Measurements from ENCODE around the gene RECQL.
"Not testable (repeated sequence)": the region's sequence is repeated elsewhere in the genome, so short reads cannot be mapped to it uniquely, and the experiment has no call there.

RECQL gene

DNA sequence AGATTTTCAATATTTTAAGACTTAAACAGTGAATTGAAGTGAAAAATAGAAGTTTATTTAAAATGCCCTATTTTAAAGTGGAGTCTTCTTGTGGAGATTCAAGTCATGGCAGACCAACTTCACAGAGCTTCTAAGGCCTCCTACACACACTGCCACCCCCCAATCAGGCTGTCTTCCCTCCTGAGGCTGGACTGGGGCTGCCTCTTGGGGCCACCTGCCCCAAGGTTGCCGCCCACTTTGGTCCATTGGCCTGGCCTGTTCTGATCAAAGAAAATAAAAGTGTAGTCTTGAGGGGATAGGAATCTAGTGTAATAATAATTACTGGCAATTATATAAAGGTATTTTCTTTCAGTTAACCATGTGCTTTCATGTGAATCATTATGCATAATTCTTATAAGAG, 1.4 kb upstream of the RECQL start:
- no peak for DNase-seq (ENCODE audit: low read depth)

DNA sequence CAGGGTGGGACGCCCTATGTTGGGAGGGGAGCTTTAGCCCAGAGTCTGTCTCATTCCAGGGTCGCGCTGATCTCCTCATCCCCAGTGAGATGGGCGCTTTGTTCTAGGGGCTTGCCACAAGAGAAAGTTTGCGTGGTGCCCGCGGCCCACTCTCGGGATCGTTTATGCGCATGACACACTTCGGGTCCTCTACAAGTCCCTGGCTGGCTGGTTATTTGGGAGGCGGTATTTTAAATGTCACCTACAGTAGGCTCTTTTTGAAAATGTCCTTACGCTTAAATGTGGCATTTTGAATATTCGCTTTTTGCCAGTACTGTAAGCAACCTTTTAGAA, 695 bp upstream of the RECQL start:
- DNase-seq (ENCODE audit: low read depth) = peak; percentile 24

DNA sequence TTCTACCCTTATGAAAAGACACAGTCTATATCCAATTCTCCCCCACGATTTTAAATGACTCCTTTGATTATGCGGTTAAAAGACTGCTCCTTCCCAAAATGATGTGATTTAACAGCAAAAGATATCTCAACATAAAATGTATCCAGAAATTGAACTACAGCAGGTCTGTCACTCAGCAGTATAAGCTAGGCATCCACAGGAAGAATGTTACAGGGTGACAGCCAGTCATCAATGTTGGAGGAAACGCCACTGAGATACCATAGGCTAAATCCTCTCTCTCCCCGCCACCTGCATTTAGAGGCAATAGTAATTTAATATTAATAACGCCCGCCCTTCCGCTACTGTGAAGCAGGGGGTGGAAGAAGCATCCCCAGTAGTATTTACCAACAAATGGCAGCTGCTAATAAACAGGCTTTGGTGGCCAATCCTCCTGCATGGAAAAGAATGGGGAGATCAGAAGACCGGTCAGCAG, 613 bp downstream of the RECQL start:
- DNase-seq (ENCODE audit: low read depth) = no peak

DNA sequence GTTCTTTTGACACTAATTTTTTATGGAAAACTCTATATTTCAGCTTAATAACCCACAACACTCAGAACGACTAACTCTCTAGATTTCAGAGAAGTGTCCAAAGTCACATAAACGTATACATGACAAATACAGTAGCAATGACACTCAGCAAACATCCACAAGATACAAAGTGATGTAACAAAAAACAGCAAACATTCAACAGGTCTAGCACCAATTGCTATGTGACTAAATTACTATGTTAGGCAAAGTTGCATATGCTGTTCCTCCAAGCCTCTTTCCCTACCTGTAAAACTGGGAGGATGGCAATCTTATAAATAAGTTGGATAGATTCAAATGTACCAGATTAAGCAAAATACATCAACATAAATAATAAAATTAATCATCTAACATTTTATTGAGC, 1.7 kb downstream of the RECQL start:
- no peak for DNase-seq (ENCODE audit: low read depth)

DNA sequence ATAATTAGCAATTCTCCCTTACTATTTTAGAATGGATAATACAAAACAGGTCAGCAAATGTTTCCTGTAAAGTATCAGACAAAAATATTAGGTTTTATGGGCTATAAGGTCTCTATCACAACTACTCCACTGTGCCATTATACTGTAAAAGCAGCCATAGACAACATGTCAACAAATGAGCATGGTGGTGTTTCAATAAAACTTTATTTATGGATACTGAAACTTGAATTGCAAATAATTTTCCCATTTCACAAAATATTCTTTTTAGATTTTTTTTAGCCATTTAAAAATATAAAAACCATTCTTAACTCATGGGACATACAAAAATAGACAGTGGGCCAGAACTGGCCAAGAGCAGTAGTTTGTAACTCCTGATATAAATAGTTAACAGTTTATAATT, 15.4 kb downstream of the RECQL start:
- DNase-seq (ENCODE audit: low read depth) = no peak

DNA sequence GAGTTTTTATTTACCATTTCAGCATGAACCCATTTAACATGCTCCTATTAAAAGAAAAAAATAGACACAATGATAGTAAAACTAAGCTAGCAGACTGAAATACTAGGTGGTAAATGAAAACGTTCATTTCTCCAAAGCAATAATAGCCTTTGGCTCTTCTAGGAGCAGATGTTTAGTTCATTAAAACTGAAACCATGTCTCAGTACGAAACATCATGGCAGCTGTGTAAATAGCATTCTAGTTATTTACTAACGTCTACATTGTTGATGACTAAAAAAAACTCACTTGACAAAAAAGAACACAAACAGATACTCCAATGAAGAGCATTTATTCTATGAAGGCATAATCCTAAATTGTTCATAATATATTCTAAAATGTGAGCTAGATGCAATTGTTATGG, 17.9 kb downstream of the RECQL start:
- no peak for DNase-seq (ENCODE audit: low read depth)

DNA sequence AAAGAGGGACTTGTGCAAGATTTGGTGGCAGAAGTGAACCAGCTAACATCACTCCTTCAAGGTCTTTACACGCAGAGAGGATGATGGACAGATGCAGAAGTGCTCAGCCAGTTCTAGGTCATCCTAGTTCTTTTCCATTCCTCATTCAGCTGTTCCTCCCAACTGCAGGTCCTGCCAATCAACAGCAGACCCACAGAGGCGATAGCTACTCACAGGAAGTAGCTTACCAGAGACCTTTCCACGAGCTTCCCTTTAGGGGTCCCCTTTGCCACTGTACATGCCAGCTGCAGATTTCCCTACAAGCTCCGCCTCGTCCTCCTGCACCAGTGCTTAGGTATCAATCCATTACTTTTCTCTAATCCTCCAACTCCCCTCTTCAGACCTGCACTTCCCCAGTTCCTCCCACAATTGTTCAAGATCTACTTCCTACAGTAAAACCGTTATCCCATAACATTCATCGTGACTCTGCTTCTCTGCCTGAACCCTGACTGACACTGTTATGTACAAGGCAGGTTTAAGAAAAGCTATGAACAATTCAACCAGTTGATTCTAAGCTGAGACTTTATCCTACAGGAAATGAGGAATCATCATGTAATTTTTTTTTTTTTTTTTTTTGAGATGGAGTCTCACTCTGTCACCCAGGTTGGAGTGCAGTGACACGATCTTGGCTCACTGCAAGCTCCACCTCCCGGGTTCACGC, 22.5 kb downstream of the RECQL start:
- no peak for DNase-seq (ENCODE audit: low read depth)

DNA sequence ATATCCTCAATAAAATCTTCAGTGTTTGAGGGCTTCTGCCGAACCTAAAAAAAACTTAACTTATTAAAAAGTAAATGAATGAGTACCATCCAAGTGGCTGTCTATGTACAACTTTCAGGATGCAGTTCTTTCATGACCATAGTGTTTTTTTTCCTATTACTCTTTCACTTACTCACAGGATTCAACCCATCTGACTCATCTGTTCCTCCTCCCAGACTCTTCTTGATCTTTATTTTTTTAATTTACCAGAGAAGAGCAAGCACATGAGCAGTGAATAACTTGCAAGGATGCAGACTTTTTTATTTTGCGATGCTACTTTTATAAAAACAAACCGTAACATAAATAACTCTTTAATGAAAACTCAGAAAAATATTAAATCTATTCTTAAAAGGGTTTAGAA, 24.5 kb downstream of the RECQL start:
- no peak for DNase-seq (ENCODE audit: low read depth)

DNA sequence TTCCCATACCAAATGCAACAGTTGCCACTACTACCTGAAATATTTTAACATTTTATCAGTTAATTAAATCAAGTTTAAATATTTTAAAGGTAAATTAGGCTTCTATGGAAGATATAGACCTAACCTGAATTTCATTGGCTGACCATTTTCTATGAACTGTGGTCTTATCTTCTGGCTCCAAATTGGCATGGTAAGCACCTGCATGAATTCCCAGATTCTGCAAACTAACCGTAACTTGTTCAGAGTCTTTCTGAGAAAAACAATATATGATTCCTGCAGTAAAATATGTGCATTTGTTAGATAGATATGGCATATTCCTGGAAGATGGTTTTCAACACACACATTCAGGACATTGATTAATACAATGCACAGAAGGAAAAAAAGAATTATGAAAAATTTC, 25.9 kb downstream of the RECQL start:
- DNase-seq (ENCODE audit: low read depth) = no peak

DNA sequence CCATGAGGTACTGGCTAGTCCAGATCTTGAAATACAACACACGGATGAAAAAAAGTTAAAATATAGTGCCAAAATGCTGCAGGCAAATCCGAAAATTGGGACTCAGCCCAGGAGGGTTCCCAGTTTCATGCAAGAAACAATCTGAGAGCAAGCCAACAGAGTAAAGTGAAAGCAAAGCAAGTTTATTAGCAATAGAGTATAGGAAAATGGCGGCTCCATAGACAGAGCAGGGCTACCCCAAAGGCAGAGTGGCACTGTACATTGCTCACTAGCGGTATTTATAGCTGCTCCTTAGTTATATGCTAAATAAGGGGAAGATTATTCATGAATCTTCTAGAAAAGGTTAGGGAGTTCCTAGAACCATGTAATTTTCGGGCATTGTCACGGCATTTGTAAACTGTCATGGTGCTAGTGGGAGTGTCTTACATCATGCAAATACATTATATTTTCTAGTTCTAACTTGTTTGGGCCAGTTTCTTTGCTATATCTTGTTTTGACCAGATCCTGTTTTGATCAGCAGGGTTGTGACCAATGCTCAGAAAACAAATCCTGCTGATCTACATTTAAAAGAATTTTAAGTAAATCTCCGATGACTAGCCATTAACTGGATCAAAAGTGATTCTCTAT, 29.1 kb downstream of the RECQL start:
- DNase-seq (ENCODE audit: low read depth) = no peak

DNA sequence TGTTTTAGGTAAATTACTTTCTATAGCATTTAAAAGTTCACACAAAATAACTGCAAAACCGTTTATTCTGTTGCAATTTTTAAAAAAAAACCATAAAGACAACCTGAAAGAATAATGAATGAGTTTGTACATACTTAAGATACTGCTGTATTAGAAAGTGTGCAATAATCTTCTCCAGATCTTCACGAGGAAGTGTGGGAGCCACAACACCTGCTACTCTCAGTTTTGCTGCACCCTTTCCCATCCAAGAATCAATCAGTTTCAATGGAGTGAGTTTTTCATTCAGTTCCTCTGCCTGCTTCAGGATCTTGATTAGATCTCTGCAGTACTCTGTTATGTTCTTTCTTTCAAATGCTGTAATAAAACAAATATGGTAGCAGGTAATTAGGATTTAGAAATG, 30.1 kb downstream of the RECQL start:
- no peak for DNase-seq (ENCODE audit: low read depth)

DNA sequence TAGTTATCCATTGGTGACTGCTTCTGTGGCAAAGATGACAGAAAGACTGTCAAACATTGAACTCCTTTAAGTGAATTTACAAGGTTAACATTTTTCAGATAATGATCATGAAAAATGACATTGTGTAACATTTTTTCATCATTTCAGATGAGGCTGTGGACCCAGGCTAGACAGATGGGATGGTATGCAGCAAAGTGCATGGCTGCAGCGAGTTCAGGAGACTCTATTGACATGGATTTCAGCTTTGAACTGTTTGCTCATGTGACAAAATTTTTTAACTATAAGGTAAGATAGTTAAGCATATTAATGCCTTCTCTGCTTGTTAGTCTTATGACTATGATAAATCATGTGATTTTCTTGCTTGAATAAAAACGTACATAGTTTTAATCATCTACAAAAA, 34.1 kb downstream of the RECQL start:
- DNase-seq (ENCODE audit: low read depth) = not testable (repeated sequence)

DNA sequence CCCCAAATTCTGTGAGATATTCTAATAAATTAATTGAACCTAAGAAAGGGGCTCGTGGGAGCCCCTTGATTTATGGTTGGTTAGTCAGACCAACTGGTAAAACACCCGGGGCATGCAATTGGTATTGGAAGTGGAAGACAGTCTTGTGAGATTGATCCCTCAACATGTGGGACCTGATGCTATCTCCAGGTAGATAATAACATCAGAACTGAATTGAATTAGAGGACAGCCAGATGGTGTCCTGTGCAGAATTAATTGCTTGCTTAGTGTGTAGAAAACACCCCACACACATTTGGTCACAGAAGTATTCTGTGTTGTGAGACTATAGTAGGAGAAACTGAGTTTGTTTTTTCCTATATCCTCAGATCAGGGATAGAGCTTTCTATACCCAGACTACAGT, 42.0 kb downstream of the RECQL start:
- DNase-seq (ENCODE audit: low read depth) = no peak

DNA sequence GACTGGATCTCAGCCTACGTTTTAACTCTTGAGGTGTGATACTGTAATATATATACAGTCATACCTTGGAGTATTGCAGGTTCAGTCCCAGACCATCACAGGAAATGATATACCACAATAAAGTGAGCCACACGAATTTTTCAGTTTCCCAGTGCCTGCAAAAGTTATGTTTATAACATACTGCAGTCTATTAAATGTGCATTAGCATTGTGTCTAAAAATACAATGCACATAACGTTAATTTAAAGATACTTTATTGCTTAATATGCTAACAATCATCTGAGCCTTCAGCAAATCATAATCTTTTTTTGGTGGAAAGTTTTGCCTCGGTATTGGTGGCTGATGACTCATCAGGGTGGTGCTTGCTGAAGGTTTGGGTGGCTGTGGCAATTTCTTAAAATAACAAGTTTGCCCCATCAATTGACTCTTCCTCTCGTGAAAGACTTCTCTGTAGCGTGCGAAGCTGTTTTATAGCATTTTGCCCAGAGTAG, 45.1 kb downstream of the RECQL start:
- peak; percentile 11 for DNase-seq (ENCODE audit: low read depth)

DNA sequence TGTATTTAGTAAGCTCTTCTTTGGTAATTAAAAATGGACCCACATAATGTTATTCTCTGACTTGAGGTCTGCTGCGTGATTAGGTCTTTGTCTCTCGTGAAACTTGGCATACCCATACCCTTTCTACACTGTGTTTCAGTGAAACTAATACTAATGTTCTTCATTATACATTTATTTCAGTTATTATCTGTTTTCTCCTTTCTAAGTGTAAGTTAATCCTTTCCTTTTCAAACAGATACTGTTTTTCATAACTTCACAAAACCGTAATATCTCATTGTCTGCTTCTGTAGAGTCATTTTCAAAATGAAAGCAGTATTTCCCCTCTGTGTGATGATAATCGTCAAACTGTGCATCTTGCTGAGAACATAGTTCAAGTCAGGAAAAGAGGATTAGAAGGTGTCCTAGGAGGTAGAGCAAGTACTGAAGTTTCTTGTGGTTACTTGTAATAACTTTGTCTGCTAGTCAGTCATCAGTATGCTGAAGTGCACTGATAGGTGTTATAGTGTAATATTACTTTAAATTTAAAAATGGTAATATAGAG, 48.1 kb downstream of the RECQL start:
- DNase-seq (ENCODE audit: low read depth) = no peak

DNA sequence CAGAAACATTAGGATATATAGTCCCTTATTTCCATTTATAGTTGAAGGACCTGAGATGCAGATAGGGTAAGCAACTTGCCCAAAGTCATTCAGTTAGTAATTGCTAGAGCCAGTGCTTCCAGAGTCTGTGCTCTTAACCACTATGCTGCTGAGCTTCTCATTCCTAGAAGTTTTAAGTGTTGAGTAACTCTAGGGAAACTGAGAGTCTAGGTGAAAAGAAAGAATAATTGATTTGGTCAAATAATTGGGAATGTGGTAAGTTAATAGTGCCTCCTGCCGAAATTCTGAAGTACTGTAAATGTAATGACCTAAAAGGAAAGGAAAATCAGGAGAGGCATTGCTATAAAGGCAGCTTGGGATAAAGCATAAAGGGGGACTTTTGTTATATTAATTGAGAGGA, 49.9 kb downstream of the RECQL start:
- no peak for DNase-seq (ENCODE audit: low read depth)

DNA sequence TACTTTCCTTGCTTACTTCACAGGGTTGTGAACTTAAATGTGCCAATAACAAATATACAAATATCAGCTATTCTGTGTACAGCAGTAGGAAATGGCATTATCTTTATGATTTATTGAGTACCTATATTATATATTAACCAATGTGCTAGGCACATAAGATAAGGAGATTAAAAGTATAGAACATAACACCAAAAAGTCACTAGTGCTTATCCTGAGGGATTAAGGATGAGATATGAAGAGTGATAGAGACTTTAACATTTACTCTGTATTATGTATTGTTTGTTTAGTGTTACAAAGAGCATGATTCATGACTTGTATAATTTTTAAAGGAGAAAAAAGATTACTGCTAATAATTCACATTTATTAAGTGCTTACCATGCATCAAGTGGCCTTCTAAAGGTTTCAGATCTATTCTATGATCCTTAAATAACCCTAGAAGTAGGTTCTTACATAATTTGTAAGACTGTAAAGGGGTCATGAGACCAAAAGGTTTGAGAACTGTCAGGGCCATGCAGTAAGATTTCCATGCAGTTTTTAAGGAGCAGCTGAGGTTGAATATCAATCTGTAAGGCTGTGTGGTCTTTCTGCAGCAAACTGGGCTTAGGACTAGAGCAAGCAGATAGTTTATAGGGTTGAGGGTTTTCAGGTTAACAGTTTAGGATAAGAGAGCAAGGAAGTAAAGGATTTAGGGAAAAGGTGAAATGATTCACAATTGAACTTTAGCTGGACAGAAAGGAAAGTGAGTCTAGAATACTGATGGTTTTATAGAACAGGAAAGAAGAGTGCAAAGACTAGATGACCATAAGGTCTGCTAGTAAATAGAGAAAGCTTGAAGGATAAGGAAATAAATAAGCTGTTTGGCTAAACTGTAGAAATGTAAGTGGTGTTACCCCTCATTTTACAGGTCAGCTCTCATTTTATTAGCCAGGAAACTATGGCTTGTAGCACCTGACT, 57.0 kb downstream of the RECQL start:
- DNase-seq (ENCODE audit: low read depth) = no peak

DNA sequence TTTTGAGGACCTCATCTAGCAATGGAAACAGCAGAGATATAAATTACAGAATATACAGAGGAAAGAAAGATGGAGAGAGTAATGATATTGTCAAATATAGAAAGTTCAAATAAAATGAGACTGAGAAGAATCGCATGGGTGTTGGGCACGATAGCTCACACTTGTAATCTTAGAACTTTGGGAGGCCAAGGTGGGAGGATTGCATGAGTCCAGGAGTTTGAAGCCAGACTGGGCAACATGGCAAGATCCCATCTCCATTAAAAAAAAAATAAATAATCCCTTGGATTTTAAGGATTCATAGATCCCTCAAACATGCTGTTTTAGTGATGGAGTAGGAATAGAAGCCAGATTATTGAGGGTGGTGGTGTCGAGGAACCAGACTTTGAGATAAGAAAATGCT, 62.1 kb downstream of the RECQL start:
- no peak for DNase-seq (ENCODE audit: low read depth)

DNA sequence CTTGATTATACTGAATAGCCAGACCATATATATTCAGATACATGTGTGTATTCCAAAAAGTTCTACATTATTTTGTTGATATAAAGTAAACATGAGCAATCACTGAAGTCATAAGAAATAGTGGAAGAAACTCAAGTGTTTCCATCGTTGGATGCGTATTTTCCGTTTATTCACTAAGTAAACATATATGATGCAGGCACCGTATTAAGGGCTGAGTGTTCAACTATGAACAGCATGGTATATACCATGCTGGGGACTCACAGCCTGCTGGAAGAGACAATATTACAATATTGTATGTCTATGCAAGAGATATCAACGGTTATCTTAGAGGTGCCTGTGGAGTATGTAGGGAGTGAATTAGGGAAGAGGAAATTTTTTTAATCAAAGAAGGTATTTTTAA, 62.8 kb downstream of the RECQL start:
- no peak for DNase-seq (ENCODE audit: low read depth)

DNA sequence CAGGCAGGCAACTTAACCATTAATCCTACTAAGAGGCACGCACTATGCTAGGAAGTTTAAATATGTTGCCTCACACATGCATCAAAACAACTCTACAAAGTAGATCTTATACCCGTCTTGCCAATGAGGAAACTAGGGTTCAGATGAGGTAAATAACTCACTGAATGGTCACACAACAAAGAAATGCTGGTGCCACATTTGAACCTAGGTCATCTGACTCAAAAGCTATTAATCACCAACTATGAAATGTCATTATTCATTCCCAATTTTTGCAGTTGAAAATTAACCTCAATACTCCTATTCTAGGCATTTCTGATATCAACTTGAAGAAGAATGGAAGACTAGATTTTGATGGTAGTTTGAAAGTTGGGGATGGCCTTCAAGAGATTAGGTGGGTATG, 66.7 kb downstream of the RECQL start:
- no peak for DNase-seq (ENCODE audit: low read depth)

DNA sequence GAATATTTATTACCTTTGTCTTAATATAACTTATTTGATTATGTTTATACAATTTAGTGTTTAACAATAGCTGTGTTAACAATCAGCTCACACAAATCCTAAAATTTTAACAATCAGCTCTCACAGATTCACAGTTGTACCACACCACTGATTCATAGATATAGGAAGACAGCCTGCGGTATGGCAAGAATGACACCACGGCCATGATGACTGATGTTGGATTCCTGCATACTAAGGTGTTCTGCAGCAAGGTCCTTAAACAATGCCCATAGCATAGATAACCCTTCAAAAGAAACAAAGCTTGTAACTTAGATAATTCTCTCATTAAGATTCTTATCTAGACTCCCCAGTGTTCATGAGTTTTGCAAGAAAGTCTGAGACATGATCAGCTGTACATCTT, 67.9 kb downstream of the RECQL start:
- DNase-seq (ENCODE audit: low read depth) = no peak

DNA sequence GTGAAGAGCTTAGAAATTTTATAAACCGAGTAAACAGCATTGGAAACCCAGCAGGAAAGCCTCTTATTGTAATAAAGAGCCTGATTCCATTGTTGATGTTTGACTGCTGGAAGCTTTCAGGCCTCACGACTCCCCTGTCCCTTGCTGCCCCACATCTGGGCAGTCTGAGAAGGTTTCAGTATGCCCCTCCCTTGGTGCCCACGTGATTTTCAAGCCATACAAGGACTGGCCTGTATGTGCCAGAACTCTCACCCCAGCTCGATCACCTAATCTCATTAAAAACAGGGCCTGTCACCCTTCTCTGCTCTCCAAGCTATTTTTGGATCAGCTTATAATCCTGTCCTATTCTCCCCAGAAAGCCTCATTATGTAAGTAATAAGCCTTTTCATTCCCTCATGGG, 71.4 kb downstream of the RECQL start:
- no peak for DNase-seq (ENCODE audit: low read depth)

DNA sequence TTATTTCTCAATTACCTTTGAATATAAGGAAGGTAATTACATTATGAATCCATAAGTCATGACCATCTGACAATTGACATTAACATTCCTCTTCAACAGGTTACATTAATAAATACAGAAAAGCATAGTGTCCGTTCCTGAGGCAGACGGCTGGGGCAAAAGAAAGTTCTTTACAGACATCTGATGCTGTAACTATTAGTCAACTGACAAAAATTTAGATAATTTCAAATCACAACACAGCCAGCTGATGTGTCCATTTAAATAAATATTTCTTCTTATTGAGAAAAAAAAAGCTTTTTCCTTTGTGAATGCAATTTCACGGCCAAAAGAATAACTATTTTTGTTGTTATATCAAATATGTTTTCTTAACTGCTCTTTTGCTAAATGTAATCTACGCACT, 73.2 kb downstream of the RECQL start:
- no peak for DNase-seq (ENCODE audit: low read depth)

All from stimulated activated CD8-positive, alpha-beta memory T cell treated with anti-CD3 and anti-CD28 coated beads, Interleukin-4, amount 100 ng/mL, for 24 hours (primary cell).